ENCODE results near the gene PSEN1.

GRCh38 chr14:73105050-73105449, 31.3 kb upstream of the PSEN1 start:
- TF ChIP-seq CTCF (IDR thresholded peaks at IDR 0.05 in 2 of 3, conservative IDR thresholded peaks at IDR 0.05 in 1 of 3; ENCODE audit: borderline replicate concordance in 1 of 3, insufficient read depth in 1 of 3, low read depth in 2 of 3, low read length in 2 of 3): no peak
- TF ChIP-seq EZH2 (IDR thresholded peaks at IDR 0.05): no peak
- no peak for TF ChIP-seq EGR1 (IDR thresholded peaks at IDR 0.05; ENCODE audit: low read depth)
- TF ChIP-seq ATF3 (IDR thresholded peaks at IDR 0.05): no peak
- no peak for TF ChIP-seq POLR2AphosphoS5 (IDR thresholded peaks at IDR 0.05; ENCODE audit: low read depth, low read length)

Measured in HCT116 (cell line).